GM12892 (cell line): ENCODE data around the gene MAP2K5.

Experiments used
- DNase-seq: peaks from one replicate; pipeline ENCODE4 v3.0.0; 2011; ENCODE audit not compliant: insufficient read length
- FAIRE-seq: peaks from 2 replicates; lab custom pipeline; 2011; peaks lifted over from hg19 to GRCh38; lab: Jason Lieb, UNC
- POLR2A ChIP-seq: IDR thresholded peaks from 2 replicates; pipeline ENCODE4 v1.6.1; 2011; ENCODE audit warnings: low read depth, low read length, control low read depth
- POLR2AphosphoS5 ChIP-seq: IDR thresholded peaks from 2 replicates; pipeline ENCODE4 v1.6.1; 2011; ENCODE audit warnings: low read depth, low read length, control low read depth
- TAF1 ChIP-seq: IDR thresholded peaks from 2 replicates; pipeline ENCODE4 v1.6.1; 2011; ENCODE audit warnings: low read depth, mild to moderate bottlenecking, control low read depth, low read length, borderline replicate concordance

The MAP2K5 gene

GRCh38 chr15:67801926-67802914, 259.7 kb downstream of the MAP2K5 start:
- no peak for FAIRE-seq
- no peak for DNase-seq
- TF ChIP-seq POLR2A = no peak
- TF ChIP-seq POLR2AphosphoS5 = no peak

DNA sequence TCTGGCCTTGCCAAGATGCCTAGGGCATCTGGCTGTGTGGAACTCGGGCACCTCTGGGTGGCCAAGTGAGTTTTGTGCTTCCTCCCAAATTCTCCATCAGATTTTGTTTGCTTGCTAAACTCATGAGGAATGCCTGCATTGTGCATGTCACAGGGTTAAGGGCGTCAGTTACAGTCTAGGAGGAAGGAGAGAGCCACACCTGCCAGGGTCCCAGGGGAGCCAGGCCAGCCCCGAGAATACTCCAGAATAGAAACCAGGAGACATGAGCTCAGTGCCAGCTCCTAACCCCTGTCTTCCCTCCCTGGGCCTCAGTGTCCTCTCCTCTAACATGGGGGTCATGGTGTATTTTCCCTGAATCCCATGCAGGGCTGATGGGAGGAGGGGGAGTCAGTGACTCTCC, 260.8 kb downstream of the MAP2K5 start:
- DNase-seq = no peak
- no peak for TF ChIP-seq TAF1
- TF ChIP-seq POLR2AphosphoS5 = no peak
- no peak for TF ChIP-seq POLR2A
- FAIRE-seq = no peak

DNA sequence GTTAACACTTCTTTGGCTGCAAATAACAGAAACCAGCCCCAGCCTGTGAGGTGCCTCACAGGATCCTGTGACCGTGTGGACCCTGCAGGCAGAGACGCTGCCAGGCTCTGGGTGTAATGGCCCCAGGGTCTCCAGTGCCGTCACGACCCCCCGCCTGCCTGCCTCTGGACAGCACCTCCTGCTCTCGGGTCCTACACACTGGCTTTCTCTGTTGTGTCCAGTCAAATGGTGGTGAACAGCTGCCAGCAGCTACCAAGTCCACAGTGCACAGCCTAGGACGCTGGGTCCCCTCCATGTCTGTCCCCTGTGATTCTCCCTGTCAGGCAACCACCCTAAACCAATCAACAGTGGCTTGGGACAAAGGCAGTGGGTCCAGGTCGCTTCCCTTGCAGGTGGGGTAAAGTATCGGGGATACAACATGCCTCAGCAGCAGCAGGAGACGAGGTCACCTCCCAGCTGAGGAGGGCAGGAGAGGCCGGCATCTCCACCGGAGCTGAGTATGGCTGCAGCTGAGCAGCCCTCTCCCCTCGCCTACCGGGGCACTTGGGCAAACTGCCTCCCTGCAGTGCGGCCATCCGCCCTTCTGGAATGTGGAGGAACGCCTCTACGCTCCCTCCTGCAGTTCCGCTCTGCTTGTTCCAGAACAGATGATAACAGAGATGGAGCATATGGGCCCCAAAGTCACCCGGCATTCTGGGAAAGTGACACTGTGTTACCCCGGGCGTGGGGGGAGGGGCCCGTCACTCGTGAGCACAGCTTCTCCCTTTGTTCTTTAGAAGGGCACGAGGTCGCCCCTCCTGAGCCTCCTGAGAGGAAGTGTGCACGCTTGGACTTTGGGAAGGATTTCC, 261.7 kb downstream of the MAP2K5 start:
- FAIRE-seq (no peak), DNase-seq (no peak)
- no peak for TF ChIP-seq TAF1
- TF ChIP-seq POLR2AphosphoS5 = no peak
- no peak for TF ChIP-seq POLR2A

- DNase-seq = no peak
- no peak for TF ChIP-seq POLR2A
- no peak for TF ChIP-seq POLR2AphosphoS5
- TF ChIP-seq TAF1 = no peak
- no peak for FAIRE-seq
Measured at GRCh38 chr15:67805008-67805665, 262.6 kb downstream of the MAP2K5 start.

DNA sequence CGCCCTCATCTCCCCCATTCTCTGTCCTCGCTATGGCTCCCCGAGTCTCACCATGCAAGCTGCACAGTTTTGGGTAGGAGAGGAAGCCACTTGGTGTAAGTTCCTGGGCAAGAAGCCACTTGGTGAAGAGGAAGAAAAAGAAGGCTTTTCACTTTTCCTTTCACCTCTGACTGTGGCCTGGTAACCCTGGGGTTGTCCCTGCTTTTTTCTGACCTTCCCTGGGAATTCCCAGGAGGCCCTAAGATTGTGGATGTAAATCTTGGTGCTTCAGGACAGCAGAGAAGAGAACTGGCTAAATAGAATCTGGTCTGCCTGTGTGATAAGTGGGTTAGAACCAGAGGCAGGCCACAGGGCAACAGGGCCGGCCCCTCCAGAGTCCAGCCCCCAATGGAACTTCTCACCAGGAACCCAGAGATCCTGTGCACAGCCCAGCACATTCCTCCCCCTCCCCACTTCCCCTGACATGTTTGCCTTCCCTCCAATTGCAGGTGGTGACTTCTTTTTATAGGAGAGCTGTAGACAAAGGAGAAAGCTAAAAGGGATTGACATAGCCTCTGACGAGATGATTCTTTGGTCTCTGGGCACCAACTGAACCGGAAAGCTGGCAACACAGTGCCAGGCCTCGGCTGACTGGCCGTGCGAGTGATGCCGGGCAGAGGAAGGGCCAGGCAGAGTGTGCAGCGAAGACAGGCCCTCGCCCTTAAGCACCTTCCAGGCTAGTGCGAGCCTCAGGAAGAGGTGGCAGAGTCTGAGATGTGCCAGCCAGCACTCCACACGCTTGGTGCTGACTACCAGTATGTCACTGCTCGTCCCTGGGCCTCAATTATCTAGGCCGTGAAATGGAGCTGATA, 263.4 kb downstream of the MAP2K5 start:
- no peak for DNase-seq
- FAIRE-seq = no peak
- TF ChIP-seq TAF1 = no peak
- TF ChIP-seq POLR2A = no peak
- TF ChIP-seq POLR2AphosphoS5 = no peak

DNA sequence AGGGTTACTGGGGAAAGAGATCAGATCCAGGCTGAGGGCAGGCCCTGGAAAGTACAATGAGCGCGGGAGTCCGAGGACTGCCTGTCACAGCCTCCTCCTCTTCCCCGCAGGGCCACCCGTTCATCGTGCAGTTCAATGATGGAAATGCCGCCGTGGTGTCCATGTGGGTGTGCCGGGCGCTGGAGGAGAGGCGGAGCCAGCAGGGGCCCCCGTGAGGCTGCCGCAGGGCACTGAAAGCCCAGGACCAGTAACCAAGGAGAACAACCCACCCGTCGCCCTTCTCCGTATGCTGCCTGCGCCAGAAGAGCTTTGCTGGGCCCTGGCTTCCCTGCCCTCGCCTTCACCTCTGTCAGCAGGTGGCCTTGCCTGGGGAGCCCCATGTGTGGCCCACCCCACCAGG, 264.0 kb downstream of the MAP2K5 start:
- DNase-seq (no peak), FAIRE-seq (no peak)
- TF ChIP-seq POLR2A = no peak
- TF ChIP-seq TAF1 = no peak
- TF ChIP-seq POLR2AphosphoS5 = no peak

GRCh38 chr15:67807141-67807540, 264.6 kb downstream of the MAP2K5 start:
- TF ChIP-seq TAF1 (no peak), POLR2A (no peak), POLR2AphosphoS5 (no peak)
- DNase-seq (no peak), FAIRE-seq (no peak)

DNA sequence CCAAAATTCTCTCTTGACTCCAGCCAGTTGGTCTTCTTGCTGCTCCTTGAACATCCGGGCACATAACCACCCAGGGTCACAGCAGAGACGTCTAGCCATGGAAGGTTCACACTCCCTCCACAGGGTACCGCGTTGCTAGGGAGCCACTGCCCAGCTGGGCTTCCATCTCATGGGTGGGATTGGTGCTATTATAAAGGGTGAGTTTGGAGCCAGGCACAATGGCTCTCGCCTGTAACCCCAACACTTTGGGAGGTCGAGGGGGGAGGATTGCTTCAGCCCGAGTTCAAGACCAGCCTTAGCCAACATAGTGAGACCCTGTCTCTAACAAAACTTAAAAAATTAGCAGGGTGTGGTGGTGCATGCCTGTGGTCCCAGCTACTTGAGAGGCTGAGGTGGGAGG, 265.3 kb downstream of the MAP2K5 start:
- DNase-seq (no peak), FAIRE-seq (no peak)
- TF ChIP-seq TAF1 = no peak
- TF ChIP-seq POLR2A = no peak
- TF ChIP-seq POLR2AphosphoS5 = no peak

DNA sequence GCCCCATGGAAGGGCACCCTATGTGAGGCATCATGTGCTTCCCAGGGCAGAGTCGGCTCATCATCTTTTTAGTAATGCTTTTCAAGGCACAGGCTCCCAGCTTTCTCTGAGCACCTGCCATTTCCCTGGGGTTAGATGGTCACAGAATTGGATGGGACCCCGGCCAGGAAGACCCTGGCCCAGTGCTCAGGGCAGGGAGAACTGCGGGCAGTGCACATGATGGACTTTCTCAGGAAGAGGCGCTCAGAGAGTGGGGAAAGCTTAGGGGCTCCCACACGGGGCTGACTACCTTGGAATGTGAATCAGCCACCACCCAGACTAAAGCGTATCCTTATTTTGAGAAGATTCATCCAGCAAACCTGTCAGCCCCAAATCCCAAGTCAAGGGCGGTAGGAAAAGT, 266.3 kb downstream of the MAP2K5 start:
- TF ChIP-seq POLR2A (no peak), POLR2AphosphoS5 (no peak)
- no peak for DNase-seq
- FAIRE-seq = no peak

GRCh38 chr15:67809441-67809840, 266.9 kb downstream of the MAP2K5 start:
- TF ChIP-seq TAF1 (no peak), POLR2A (no peak), POLR2AphosphoS5 (no peak)
- FAIRE-seq (no peak), DNase-seq (no peak)

- DNase-seq (no peak), FAIRE-seq (no peak)
- no peak for TF ChIP-seq POLR2A
- no peak for TF ChIP-seq TAF1
- no peak for TF ChIP-seq POLR2AphosphoS5
Measured at GRCh38 chr15:67809866-67810265, 267.4 kb downstream of the MAP2K5 start.

DNA sequence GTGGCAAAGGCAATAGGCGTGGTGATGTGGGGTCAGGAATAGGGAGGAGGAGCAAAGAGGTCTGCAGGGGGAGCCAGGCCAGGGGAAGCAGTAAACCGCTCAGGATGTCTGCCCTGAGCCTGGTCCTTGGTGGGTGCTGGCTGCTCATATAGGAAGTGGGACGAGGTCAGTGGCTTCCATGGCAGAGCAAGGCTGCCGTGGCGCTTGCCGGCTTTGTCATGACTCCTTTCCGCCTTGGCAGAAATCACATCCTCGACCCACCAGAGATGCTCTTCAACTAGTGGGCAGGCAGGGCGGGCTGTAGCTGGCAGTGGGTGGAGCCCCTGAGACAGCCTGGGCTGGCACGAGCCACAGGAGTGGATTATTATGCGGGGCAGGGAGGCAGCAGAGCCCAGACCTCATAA, 269.7 kb downstream of the MAP2K5 start:
- no peak for DNase-seq
- TF ChIP-seq TAF1 = no peak
- TF ChIP-seq POLR2A = no peak
- no peak for FAIRE-seq
